Ascending aorta (tissue), 2 donors: ENCODE results near the gene SLC28A3. TPM values are rescaled to one million over a fixed set of nuclear protein-coding genes. Genes with fewer than 3 reads are reported as not detected.

ENCODE experiments used
- DNase-seq, 2 donors: peaks; one replicate each; pipeline ENCODE4 v3.0.0-alpha.2; 2019; ENCODE audit warnings: low spot score in 2 of 2
- H3K27ac ChIP-seq, 2 donors: fragments of 200-600 bp; sonication (generic); one replicate each; pipeline ENCODE4 v1.5.1; 2016 to 2017; ENCODE audit warnings: mild to moderate bottlenecking in 1 of 2
- H3K27me3 ChIP-seq: fragments of 200-600 bp; sonication (generic); one replicate; pipeline ENCODE4 v1.5.1; 2017
- H3K36me3 ChIP-seq, 2 donors: fragments of 200-600 bp; sonication (generic); one replicate each; pipeline ENCODE4 v1.5.1; 2016
- H3K4me1 ChIP-seq, 2 donors: fragments of 200-600 bp; sonication (generic); one replicate each; pipeline ENCODE4 v1.5.1; 2016 to 2017; ENCODE audit warnings: mild to moderate bottlenecking in 1 of 2
- H3K4me3 ChIP-seq, 2 donors: fragments of 200-600 bp; sonication (generic); one replicate each; pipeline ENCODE4 v1.5.1; 2016 to 2017; ENCODE audit warnings: mild to moderate bottlenecking in 1 of 2
- H3K9me3 ChIP-seq, 2 donors: fragments of 200-600 bp; sonication (generic); one replicate each; pipeline ENCODE4 v1.5.1; 2016
- intact Hi-C: fragments of 100-400 bp; cut with DNase I; formaldehyde crosslinking; loops from one replicate; pipeline ENCODE4 v1.15.1; 2023
- total RNA-seq: library from RNA; depleted of rRNA; stranded (reverse); fragments of >200 nt; gene quantifications from one replicate; pipeline ENCODE4 v1.1.0, GENCODE V29; 2016
- TF ChIP-seq, protein P1 (sequence below), 3 experiments: fragments of 200-600 bp in 2 of 3; fragments of 450-650 bp in 1 of 3; sonication (generic) in 2 of 3; IDR thresholded peaks; one replicate each; pipeline ENCODE4 v1.5.1; 2016 to 2019; ENCODE audit warnings: antibody characterized with exemption in 3 of 3, mild to moderate bottlenecking in 1 of 3, moderate library complexity in 1 of 3

The SLC28A3 gene
- total RNA-seq, 1 donor from 2014 or later: not detected

DNA sequence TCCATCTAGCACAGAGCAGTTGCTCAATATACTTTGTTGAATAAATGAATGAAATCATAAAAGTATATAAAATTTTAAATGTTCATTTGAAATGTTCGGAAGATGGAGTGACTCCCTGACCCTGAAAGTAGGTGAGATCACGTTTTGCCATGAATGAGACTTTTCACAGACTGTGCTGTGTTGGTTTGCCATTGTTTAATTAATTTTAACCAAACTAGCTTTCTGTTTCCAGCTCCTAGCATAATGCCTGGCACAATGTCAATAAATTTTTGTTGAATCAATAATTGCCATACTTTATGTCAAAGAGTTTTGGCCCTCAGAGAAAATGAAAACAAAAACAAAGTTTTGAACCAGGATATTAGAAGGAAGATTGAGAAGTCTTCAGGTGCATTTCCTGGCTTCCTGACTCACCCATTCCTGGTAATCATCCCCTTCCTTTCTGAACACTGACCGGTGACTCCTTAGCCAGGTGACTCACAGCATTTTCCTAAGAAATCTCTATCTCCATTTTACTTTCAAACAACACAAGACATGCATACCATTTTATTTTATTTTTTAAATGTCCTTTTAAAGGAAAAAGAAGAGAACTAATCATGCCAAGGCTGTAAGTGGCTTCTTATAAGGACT, 15.1 kb downstream of the SLC28A3 start:
- intact Hi-C loops: no loop called here

DNA sequence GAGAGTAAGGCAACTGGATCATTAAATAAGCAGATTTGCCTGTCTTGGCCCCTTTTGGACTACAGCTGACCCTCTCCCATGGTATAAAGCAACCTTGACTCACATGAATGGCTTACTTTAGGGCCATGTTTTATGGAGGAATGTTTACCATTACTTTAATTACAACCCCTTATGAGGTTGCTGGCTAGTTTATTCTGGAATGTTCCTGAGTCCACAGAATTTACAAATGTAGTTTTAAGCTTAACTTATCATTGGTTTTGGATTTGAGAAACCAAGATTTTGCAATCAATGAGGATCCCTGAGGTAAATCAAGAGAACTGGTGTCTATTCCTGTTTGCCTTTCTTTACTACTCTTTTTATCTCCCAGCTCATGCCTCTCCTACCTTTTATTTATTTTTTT, 15.7 kb downstream of the SLC28A3 start:
- TF ChIP-seq, protein P1, sequence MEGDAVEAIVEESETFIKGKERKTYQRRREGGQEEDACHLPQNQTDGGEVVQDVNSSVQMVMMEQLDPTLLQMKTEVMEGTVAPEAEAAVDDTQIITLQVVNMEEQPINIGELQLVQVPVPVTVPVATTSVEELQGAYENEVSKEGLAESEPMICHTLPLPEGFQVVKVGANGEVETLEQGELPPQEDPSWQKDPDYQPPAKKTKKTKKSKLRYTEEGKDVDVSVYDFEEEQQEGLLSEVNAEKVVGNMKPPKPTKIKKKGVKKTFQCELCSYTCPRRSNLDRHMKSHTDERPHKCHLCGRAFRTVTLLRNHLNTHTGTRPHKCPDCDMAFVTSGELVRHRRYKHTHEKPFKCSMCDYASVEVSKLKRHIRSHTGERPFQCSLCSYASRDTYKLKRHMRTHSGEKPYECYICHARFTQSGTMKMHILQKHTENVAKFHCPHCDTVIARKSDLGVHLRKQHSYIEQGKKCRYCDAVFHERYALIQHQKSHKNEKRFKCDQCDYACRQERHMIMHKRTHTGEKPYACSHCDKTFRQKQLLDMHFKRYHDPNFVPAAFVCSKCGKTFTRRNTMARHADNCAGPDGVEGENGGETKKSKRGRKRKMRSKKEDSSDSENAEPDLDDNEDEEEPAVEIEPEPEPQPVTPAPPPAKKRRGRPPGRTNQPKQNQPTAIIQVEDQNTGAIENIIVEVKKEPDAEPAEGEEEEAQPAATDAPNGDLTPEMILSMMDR (IDR thresholded peaks at IDR 0.05): no peak
- no peaks in the 10 kb centered on the region for H3K27me3 ChIP-seq
- no peak for DNase-seq
- no peaks in the 10 kb centered on the region for H3K4me1 ChIP-seq
- no peaks in the 10 kb centered on the region for H3K36me3 ChIP-seq
- H3K4me3 ChIP-seq: no peak overlapping the region
- no peak overlapping the region for H3K27ac ChIP-seq
- intact Hi-C loops: no loop called here
- H3K9me3 ChIP-seq: peaks cover 0 to 7% of the 10 kb centered on the region in 2 donors

More for the DNA sequence above, 15.1 kb downstream of the SLC28A3 start:
- Histone ChIP-seq H3K9me3 (peaks cover 0 to 7% of the 10 kb centered on the region in 2 donors), H3K4me3 (no peak overlapping the region), H3K36me3 (no peaks in the 10 kb centered on the region), H3K4me1 (no peaks in the 10 kb centered on the region), H3K27ac (no peak overlapping the region), H3K27me3 (no peaks in the 10 kb centered on the region)
- TF ChIP-seq, protein P1 (IDR thresholded peaks at IDR 0.05): no peak
- DNase-seq: no peak

DNA sequence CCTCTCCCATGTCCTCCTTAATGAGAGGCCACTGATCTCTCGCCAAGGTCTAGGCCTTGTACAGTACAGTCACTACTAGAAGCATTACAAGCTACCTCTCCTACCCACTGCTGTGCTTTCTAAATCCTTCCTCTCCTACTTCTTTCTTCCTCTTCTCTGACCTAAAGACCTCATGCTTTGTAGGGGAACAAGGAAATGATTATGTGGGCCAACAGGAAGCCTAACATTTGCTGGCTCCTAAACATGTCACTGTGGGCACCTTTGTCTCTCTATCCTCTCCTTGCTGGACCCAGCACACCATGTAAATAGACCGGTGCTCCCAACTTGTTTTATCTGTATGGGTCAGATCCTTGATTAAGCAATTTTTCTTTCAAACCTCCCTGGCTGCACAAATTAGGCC, 16.7 kb downstream of the SLC28A3 start:
- TF ChIP-seq, protein P1 (IDR thresholded peaks at IDR 0.05): no peak
- no peak overlapping the region for H3K4me3 ChIP-seq
- no peaks in the 10 kb centered on the region for H3K27me3 ChIP-seq
- H3K4me1 ChIP-seq: no peaks in the 10 kb centered on the region
- no peak for DNase-seq
- H3K36me3 ChIP-seq: no peaks in the 10 kb centered on the region
- peaks cover 0 to 7% of the 10 kb centered on the region in 2 donors for H3K9me3 ChIP-seq
- H3K27ac ChIP-seq: no peak overlapping the region
- intact Hi-C loops: no loop called here

DNA sequence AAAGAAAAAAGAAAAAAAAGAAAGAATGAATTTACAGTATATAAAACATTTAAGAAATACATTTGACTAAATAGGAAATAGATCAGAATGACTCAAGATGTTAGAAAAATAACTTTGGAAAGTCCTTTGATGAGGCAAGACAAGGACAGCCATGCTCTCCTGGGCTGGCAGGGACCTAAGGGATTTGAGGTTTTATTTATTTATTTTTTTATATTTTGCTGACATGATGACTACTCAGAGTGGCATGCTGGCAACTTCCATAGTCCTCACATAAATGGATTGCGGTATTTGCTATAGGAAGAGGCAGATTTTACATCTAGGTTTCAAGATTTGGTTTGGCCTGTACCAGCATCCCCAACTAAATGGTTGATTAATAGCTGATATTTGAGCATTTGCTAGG, 17.7 kb downstream of the SLC28A3 start:
- Histone ChIP-seq H3K4me3 (no peak overlapping the region), H3K9me3 (no peaks in the 10 kb centered on the region), H3K27me3 (no peaks in the 10 kb centered on the region), H3K4me1 (no peaks in the 10 kb centered on the region), H3K27ac (no peak overlapping the region), H3K36me3 (no peaks in the 10 kb centered on the region)
- intact Hi-C loops: no loop called here
- no peak for DNase-seq
- TF ChIP-seq, protein P1 (IDR thresholded peaks at IDR 0.05): no peak

DNA sequence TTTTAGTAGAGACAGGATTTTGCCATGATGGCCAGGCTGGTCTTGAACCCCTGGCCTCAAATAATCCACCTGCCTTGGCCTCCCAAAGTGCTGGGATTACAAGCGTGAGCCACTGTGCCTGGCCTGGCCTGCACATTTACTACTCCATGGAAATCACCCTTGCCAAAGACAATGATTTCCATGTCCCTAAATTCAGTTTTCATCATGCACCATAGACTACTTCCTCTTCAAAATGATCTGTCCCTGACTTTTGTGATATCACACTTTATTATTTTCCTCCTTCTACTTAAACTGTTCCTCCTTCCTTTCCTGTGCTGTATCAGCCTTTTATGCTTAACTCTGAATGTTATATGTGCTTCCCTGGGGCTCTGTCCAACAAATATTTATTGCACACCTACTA, 20.3 kb downstream of the SLC28A3 start:
- Histone ChIP-seq H3K27me3 (no peaks in the 10 kb centered on the region), H3K4me3 (no peak overlapping the region), H3K9me3 (no peaks in the 10 kb centered on the region), H3K36me3 (no peaks in the 10 kb centered on the region), H3K4me1 (no peaks in the 10 kb centered on the region), H3K27ac (no peak overlapping the region)
- TF ChIP-seq, protein P1 (IDR thresholded peaks at IDR 0.05): no peak
- no peak for DNase-seq
- intact Hi-C loops: no loop called here

DNA sequence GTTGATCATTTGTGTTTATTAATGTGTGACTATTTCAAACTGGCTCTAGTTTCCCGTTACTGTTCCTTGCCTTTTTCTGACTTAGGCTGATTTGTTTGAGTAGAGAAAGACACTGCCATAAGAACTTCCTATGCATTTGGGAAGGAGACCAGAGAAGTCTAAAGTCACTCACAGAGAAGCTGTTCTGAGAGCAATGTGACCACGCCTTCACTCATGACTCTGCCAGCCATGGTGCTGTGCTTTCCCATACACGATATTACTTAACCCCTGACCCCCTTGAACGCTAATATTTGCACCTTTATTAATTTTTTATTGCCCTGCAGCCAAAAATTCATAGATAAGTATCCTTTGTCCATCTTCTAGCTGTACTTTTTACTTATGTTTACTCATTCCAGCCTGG, 20.9 kb downstream of the SLC28A3 start:
- no peaks in the 10 kb centered on the region for H3K27me3 ChIP-seq
- H3K4me1 ChIP-seq: no peaks in the 10 kb centered on the region
- H3K4me3 ChIP-seq: no peak overlapping the region
- H3K36me3 ChIP-seq: no peaks in the 10 kb centered on the region
- H3K27ac ChIP-seq: no peak overlapping the region
- TF ChIP-seq, protein P1 (IDR thresholded peaks at IDR 0.05): no peak
- H3K9me3 ChIP-seq: no peaks in the 10 kb centered on the region
- DNase-seq: no peak
- intact Hi-C loops: no loop called here
